LNCAP (cell line): ENCODE data around the gene B4GALT4.

Experiments used
- CTCF ChIP-seq: fragments of 450-650 bp; IDR thresholded peaks from 2 replicates; pipeline ENCODE4 v1.5.1; 2017; ENCODE audit warnings: mild to moderate bottlenecking

B4GALT4 gene

GRCh38 chr3:119259821-119260220 lies 19.1 kb upstream of the B4GALT4 start:
- TF ChIP-seq CTCF: no peak

- no peak for TF ChIP-seq CTCF
These were observed 18.2 kb upstream of the B4GALT4 start for GRCh38 chr3:119258915-119259314.

GRCh38 chr3:119257654-119258410 lies 17.2 kb upstream of the B4GALT4 start:
- TF ChIP-seq CTCF: no peak

- TF ChIP-seq CTCF: no peak
These were observed 16.4 kb upstream of the B4GALT4 start for GRCh38 chr3:119257111-119257510.

- no peak for TF ChIP-seq CTCF
These were observed 14.5 kb upstream of the B4GALT4 start for GRCh38 chr3:119255214-119255613.

GRCh38 chr3:119245778-119246177 lies 5.1 kb upstream of the B4GALT4 start:
- TF ChIP-seq CTCF: no peak

- TF ChIP-seq CTCF: no peak
These were observed 3.0 kb upstream of the B4GALT4 start for GRCh38 chr3:119243712-119244111.
